GM13976 (cell line): Measurements from ENCODE around the gene CRYGA.

ENCODE experiments used
- DNase-seq: peaks from one replicate; pipeline ENCODE4 v3.0.0; 2012; ENCODE audit warnings: low spot score
- CTCF ChIP-seq: IDR thresholded peaks from 2 replicates; pipeline ENCODE4 v1.5.1; 2012; ENCODE audit warnings: borderline replicate concordance, mild to moderate bottlenecking; ENCODE audit not compliant: insufficient read depth; ENCODE audit errors: extremely low read depth, missing control alignments, control extremely low read depth
- in situ Hi-C: fragments of 300-500 bp; cut with MboI; formaldehyde crosslinking; loops from one replicate; pipeline ENCODE4 v1.12.0; 2022; ENCODE audit warnings: low sequenced_read_pairs, mixed read lengths, inconsistent platforms; ENCODE audit not compliant: unreplicated experiment

CRYGA gene

GRCh38 chr2:208172125-208172524 is 8.7 kb upstream of the CRYGA start:
- in situ Hi-C loops: no loop called here
- TF ChIP-seq CTCF: no peak
- no peak for DNase-seq

GRCh38 chr2:208164951-208165755 is 1.8 kb upstream of the CRYGA start:
- no peak for TF ChIP-seq CTCF
- no peak for DNase-seq
- in situ Hi-C loops: no loop called here

GRCh38 chr2:208156439-208156838 is 7.0 kb downstream of the CRYGA start:
- no peak for TF ChIP-seq CTCF
- DNase-seq: no peak
- in situ Hi-C loops: no loop called here

- no peak for TF ChIP-seq CTCF
- in situ Hi-C loops: no loop called here
- no peak for DNase-seq
Observed at GRCh38 chr2:208153156-208153555, 10.2 kb downstream of the CRYGA start.

GRCh38 chr2:208150956-208151355 is 12.4 kb downstream of the CRYGA start:
- in situ Hi-C loops: no loop called here

GRCh38 chr2:208150094-208150493 is 13.3 kb downstream of the CRYGA start:
- no peak for DNase-seq
- in situ Hi-C loops: no loop called here
- TF ChIP-seq CTCF: no peak

More at GRCh38 chr2:208150956-208151355, 12.4 kb downstream of the CRYGA start:
- no peak for DNase-seq
- TF ChIP-seq CTCF: no peak
